ENCODE results near the gene SLC6A6. TPM values are rescaled to one million over a fixed set of nuclear protein-coding genes. Genes with fewer than 3 reads are reported as not detected.

SLC6A6 gene
- total and polyA plus RNA-seq, 12 donors: 10.6 to 197 (median 85.6) TPM

GRCh38 chr3:14536055-14536815 is 133.8 kb downstream of the SLC6A6 start:
- WGBS, 4 donors: 91 to 95% (median 92%) methylated on average over 9 to 10 of the region's 10 CpGs
- no peaks in the 10 kb centered on the region for H3K4me1 ChIP-seq (replicated peaks in 1 of 2)
- intact Hi-C loops (cut with DNase I): no loop called here

GRCh38 chr3:14536837-14537589 is 134.6 kb downstream of the SLC6A6 start:
- H3K36me3 ChIP-seq (replicated peaks in 1 of 2): no peaks in the 10 kb centered on the region
- H3K27me3 ChIP-seq: no peaks in the 10 kb centered on the region
- intact Hi-C loops (cut with DNase I): no loop called here
- H3K4me1 ChIP-seq (replicated peaks in 1 of 2): no peaks in the 10 kb centered on the region
- WGBS, 4 donors: 92 to 96% (median 94%) methylated on average over 12 of the region's 12 CpGs
- no peaks in the 10 kb centered on the region for H3K9me3 ChIP-seq (replicated peaks in 1 of 3)
- DNase-seq: no peak
- no peak for TF ChIP-seq POLR2A (IDR thresholded peaks at IDR 0.05)
- no peak overlapping the region for H3K4me3 ChIP-seq
- no peak overlapping the region for H3K27ac ChIP-seq

More at GRCh38 chr3:14536055-14536815, 133.8 kb downstream of the SLC6A6 start:
- Histone ChIP-seq H3K27ac (no peak overlapping the region), H3K36me3 (replicated peaks in 1 of 2) (no peaks in the 10 kb centered on the region), H3K27me3 (no peaks in the 10 kb centered on the region), H3K9me3 (replicated peaks in 1 of 3) (no peaks in the 10 kb centered on the region), H3K4me3 (no peak overlapping the region)
- DNase-seq: no peak
- TF ChIP-seq POLR2A (IDR thresholded peaks at IDR 0.05) (no peak), CTCF (IDR thresholded peaks at IDR 0.05) (no peak)

- Histone ChIP-seq H3K4me1 (replicated peaks in 1 of 2) (no peaks in the 10 kb centered on the region), H3K4me3 (no peak overlapping the region), H3K9me3 (replicated peaks in 1 of 3) (no peaks in the 10 kb centered on the region), H3K36me3 (replicated peaks in 1 of 2) (no peaks in the 10 kb centered on the region), H3K27me3 (no peaks in the 10 kb centered on the region), H3K27ac (no peak overlapping the region)
- intact Hi-C loops (cut with DNase I): no loop called here
- 88 to 92% (median 92%) methylated on average over 6 to 10 of the region's 10 CpGs for WGBS, 4 donors
- peak in 3 of 7 donors; percentile 30 to 56 (median 31) for DNase-seq
- TF ChIP-seq POLR2A (IDR thresholded peaks at IDR 0.05) (no peak), CTCF (IDR thresholded peaks at IDR 0.05) (no peak)
Measured at GRCh38 chr3:14537590-14538450, 135.4 kb downstream of the SLC6A6 start.

DNA sequence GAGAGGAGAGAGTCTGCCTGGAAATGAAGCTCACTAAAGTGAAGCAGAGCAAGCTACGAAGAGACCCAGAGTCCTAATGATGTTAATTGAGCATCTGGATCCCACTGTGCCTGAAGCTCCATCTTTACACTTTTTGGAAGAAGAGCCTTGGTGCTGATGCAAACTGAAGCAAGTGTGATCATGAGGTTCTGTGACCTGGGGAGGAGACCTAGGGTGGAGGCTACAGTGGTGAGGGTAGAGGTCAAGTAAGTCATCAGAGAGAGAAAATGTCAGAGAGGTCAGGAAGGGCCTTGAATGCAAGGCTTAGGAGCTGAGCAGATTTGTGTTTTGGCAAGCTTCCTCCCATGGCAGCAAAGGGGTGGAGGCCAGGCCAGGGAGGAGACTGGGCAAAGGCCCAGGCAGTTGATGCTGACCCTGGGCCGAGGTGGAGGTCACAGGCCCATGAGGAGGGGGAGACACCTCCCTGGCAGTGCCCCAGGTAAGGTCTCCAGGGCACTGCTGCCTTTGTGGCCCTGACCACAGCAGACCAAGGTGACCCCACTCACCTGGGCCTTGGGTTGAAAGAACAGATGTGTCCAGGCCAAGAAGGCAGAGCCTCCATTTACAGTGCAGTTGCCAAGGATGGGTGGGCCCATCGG is 136.2 kb downstream of the SLC6A6 start:
- intact Hi-C loops (cut with DNase I): no loop called here
- peak in 1 of 7 donors; percentile 26 for DNase-seq
- no peaks in the 10 kb centered on the region for H3K36me3 ChIP-seq (replicated peaks in 1 of 2)
- TF ChIP-seq POLR2A (IDR thresholded peaks at IDR 0.05) (no peak), CTCF (IDR thresholded peaks at IDR 0.05) (no peak)
- H3K9me3 ChIP-seq (replicated peaks in 1 of 3): no peaks in the 10 kb centered on the region
- H3K4me3 ChIP-seq: no peak overlapping the region
- no peaks in the 10 kb centered on the region for H3K27me3 ChIP-seq
- no peaks in the 10 kb centered on the region for H3K4me1 ChIP-seq (replicated peaks in 1 of 2)
- 58 to 67% (median 62%) methylated on average over 2 to 3 of the region's 3 CpGs for WGBS, 4 donors
- H3K27ac ChIP-seq: no peak overlapping the region

Small RNA genes lying within 50 kb of the gene (small RNA-seq; reads per million reads assigned to genes)
- gene RNA5SP124 (2.5 to 2.6 reads per million in 2 donors), gene RNU6-905P (0 reads per million in 2 donors)

Other genes starting within 250 kb of the SLC6A6 start
- gene XPC, start 224.0 kb upstream of the SLC6A6 start, total RNA-seq: 10 to 100 TPM; 15.6 to 66.5 (median 32.8) TPM
- 10 to 100 TPM; 20.4 to 30.7 (median 21.2) TPM for gene XPC, start 224.0 kb upstream of the SLC6A6 start, polyA plus RNA-seq
- 10 to 100 TPM in 4 of 9 donors, 1 to 10 TPM in 5; 5.8 to 16.0 (median 9.8) TPM for gene LSM3, start 223.8 kb upstream of the SLC6A6 start, total RNA-seq
- 10 to 100 TPM in 1 of 3 donors, 1 to 10 TPM in 2; 4.1 to 25.8 (median 6.1) TPM for gene LSM3, start 223.8 kb upstream of the SLC6A6 start, polyA plus RNA-seq
- 1 to 10 TPM in 5 of 9 donors, under 1 TPM in 4; 0.09 to 2.1 (median 1.4) TPM for gene GRIP2, start 137.7 kb downstream of the SLC6A6 start, total RNA-seq
- 1 to 10 TPM in 1 of 3 donors, under 1 TPM in 2; 0.49 to 2.5 (median 0.74) TPM for gene GRIP2, start 137.7 kb downstream of the SLC6A6 start, polyA plus RNA-seq
- 10 to 100 TPM in 7 of 9 donors, 1 to 10 TPM in 2; 4.3 to 23.0 (median 18.8) TPM for gene CCDC174, start 249.2 kb downstream of the SLC6A6 start, total RNA-seq
- gene CCDC174, start 249.2 kb downstream of the SLC6A6 start, polyA plus RNA-seq: 10 to 100 TPM; 26.1 to 31.6 (median 31.0) TPM